GM12872 (cell line): ENCODE data around the gene FGGY.

Source experiments
- TF ChIP-seq, protein P1 (sequence below): IDR thresholded peaks from 3 replicates; pipeline ENCODE4 v1.5.1; 2011; ENCODE audit warnings: low read depth, mild to moderate bottlenecking, low read length, moderate library complexity; ENCODE audit not compliant: insufficient read depth

Gene FGGY

DNA sequence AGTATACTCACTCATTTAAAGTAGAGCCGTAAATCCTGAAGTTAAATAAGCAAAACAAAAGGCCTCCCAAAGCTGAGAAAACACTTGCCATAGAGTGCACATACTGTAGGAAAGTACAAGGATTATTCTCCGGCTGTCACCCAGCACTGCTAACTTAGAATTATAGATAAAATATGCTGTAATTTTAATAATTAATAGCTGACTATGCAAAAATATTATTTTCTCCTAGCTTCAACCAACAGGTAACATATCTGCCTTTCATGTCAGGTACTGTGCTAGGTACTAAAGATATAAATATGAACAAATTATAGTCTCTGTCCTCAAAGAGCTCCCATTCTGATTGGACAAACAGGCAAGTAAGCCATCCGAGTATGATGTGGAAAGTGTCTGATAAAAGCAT, 233.2 kb downstream of the FGGY start:
- TF ChIP-seq, protein P1, sequence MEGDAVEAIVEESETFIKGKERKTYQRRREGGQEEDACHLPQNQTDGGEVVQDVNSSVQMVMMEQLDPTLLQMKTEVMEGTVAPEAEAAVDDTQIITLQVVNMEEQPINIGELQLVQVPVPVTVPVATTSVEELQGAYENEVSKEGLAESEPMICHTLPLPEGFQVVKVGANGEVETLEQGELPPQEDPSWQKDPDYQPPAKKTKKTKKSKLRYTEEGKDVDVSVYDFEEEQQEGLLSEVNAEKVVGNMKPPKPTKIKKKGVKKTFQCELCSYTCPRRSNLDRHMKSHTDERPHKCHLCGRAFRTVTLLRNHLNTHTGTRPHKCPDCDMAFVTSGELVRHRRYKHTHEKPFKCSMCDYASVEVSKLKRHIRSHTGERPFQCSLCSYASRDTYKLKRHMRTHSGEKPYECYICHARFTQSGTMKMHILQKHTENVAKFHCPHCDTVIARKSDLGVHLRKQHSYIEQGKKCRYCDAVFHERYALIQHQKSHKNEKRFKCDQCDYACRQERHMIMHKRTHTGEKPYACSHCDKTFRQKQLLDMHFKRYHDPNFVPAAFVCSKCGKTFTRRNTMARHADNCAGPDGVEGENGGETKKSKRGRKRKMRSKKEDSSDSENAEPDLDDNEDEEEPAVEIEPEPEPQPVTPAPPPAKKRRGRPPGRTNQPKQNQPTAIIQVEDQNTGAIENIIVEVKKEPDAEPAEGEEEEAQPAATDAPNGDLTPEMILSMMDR = no peak

DNA sequence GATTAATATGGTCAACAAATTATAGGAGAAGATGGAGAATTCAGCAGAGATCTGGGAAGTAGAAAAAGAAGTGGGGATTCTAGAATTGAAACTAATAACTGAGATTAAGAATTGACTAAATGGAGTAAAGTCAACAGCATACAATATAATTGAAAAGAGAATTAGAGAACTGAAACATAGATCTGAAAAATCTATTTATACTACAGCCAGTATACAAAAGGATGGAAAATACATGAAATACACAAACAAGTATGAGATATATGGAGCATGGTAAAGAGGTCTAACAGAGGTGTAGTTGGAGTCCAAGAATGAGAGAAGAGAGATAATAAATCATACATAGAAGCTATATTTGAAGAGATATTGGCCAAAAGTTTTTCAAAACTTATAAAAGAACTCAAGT, 235.2 kb downstream of the FGGY start:
- TF ChIP-seq, protein P1 = no peak

DNA sequence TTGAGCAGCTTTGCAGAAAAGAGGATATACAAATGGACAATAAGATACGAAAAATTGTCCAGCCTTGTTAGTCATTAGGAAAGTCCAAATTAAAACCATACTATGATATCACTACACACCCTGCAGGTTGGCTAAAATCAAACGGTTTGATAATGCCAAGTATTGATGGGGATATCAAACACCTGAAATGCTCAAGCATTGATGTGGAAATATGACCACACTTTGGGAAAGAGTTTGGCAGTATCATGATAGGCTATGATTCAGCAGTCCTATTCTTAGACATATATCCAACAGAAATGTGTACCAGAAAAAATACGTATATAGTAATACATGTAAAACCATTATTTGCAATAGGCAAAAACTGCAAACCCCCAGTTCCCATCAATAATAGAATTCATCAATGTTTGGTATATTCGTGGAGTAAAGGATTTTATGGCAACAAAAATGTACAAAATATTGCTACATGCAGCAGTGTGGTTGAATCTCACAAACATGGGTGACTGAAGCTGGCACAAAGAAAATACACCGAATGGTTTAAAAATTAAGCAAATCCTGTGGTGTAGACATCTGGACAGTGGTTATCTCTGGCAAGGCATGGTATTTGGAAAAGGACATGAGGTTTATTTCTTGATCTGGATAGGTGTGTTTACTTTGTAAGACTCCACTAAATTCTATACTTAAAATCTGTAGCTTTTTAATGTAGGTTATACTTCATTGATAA, 243.2 kb downstream of the FGGY start:
- TF ChIP-seq, protein P1 = no peak

DNA sequence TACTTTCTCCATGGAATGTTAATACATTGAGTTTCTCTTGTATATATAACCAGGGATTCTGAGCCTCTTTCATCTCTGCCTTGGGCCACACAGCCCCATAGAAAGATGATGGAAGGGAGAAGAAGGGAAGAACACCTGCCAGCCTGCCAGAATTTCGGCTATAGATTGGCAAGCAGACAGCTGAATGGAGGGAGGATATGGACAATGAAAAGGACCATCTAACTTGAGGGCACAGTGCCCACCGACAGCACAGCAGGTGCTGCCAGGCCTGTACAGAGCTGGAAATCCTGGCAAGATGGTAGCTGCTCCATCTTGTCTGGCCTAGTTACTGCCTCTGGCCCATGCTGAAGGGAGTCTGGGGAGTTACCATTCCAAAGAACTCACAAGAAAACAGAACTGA, 244.3 kb downstream of the FGGY start:
- TF ChIP-seq, protein P1 = no peak

DNA sequence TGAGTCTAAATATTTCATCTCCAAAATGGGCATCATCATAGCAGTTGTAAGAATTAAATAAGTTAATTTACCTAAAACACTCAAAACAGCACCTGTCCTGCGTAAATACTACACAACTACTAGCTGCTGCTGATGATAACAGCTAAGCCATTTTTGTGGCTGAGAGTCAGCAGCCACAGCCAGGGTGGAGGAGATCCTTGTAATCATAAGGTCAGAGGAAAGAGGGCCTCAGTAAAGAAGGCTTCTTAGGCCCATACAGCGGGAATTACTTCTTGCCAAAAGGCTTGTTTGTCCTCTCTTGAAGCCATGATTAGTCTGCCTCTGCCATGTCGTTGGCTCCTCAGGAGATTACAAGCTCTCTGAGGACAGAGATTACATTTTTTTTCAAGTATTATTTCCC, 245.0 kb downstream of the FGGY start:
- TF ChIP-seq, protein P1 = no peak

DNA sequence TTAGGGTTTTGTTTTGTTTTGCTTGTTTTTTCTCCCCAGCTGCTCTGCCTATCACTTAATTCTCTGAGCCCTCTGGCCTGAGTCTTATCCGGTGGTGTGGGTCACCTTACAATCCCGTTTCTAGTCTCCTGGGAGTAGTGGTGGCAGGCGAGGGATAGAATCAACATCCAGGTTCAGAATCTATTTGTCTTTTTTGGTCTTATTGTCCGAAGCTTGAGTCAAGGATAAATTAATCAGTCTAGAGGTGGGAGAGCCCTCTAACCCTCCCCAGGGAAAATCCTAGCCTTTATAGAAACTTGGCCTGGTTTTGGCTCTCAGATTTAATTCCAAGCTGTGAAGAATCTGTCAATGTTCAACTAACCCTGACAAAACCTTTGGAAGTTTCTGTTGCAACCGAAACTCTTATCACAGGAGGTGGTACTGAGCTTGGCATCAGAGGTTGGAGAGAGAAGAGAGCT, 246.3 kb downstream of the FGGY start:
- TF ChIP-seq, protein P1 = no peak

DNA sequence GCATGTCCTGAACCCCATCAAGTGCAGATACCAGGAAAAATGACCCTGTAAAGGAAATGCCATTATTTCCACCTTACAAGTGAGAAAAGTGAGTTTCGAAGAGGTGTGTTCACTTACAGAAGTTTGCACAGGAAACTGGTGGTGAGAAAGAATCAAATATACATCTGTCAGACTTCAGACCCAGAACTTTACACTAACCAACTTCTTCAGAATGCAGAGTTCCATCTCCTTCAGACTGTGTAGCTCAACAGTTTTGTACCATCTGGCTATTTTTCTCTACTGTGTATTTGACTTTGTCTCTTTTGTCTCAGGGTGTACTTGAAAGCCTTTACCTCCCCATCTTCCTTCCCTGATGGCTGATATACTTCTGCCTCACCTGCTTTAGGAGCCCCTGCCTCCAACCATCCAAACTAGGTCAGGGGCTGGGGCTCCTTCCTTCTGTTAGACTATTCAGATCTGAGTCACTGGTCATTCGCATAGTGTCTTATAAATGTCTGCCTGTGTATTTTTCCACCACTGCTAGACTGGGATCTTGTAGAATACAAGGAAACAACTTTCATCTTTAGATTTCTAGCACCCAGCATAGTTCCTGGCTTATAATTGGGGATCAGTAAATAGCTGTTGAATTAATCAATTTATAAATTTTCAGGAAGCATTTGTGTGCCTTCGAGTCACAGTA, 247.9 kb downstream of the FGGY start:
- TF ChIP-seq, protein P1 = no peak
